CD14-positive monocyte (primary cell): ENCODE data around the gene REN. TPM values are rescaled to one million over a fixed set of nuclear protein-coding genes. Genes with fewer than 3 reads are reported as not detected.

Experiments used
- DNase-seq, 3 donors: peaks; one replicate each; pipeline ENCODE4 v3.0.0-alpha.2; 2011 to 2022
- H2AFZ ChIP-seq: 2 replicates; pipeline ENCODE4 v1.6.0; 2012; ENCODE audit warnings: mild to moderate bottlenecking, low read depth, low read length, inconsistent platforms; ENCODE audit not compliant: insufficient read depth, poor library complexity, severe bottlenecking
- H3K27ac ChIP-seq, 2 donors: 1 replicate in 1 of 2; 2 replicates in 1 of 2; pipeline ENCODE4 v1.5.1; 2012 to 2013; ENCODE audit warnings: low read length in 2 of 2, control low read depth in 1 of 2, inconsistent platforms in 1 of 2, low read depth in 1 of 2, mild to moderate bottlenecking in 1 of 2
- H3K27me3 ChIP-seq, 2 donors: one replicate each; pipeline versions ENCODE4 v1.6.0 to v1.6.1; 2011 to 2013; ENCODE audit warnings: low read length in 2 of 2; ENCODE audit not compliant: control insufficient read depth in 2 of 2, insufficient read depth in 2 of 2
- H3K36me3 ChIP-seq, 2 donors: replicated peaks in 1 of 2; 1 replicate in 1 of 2; 2 replicates in 1 of 2; pipeline versions ENCODE4 v1.5.1 to v1.6.1; 2012 to 2013; ENCODE audit warnings: low read length in 2 of 2, control low read depth in 1 of 2, inconsistent platforms in 1 of 2, mild to moderate bottlenecking in 1 of 2; ENCODE audit not compliant: insufficient read depth in 2 of 2, control insufficient read depth in 1 of 2
- H3K4me1 ChIP-seq, 2 donors: 1 replicate in 1 of 2; 2 replicates in 1 of 2; pipeline versions ENCODE4 v1.5.1 to v1.6.1; 2012 to 2013; ENCODE audit warnings: low read length in 2 of 2, control low read depth in 1 of 2, inconsistent platforms in 1 of 2, mild to moderate bottlenecking in 1 of 2, moderate library complexity in 1 of 2; ENCODE audit not compliant: insufficient read depth in 2 of 2, control insufficient read depth in 1 of 2
- H3K4me2 ChIP-seq: replicated peaks from 2 replicates; pipeline ENCODE3; 2012; ENCODE audit warnings: low read length, moderate library complexity, mild to moderate bottlenecking; ENCODE audit not compliant: poor library complexity, severe bottlenecking; ENCODE audit errors: extremely low read depth
- H3K4me3 ChIP-seq, 3 experiments: fragments of 200-600 bp in 1 of 3; sonication (generic) in 1 of 3; replicated peaks in 1 of 3; 1 replicate in 2 of 3; 2 replicates in 1 of 3; pipeline ENCODE4 v1.5.1; 2011 to 2013; ENCODE audit warnings: low read length in 3 of 3, mild to moderate bottlenecking in 3 of 3, control low read depth in 2 of 3, low read depth in 2 of 3, inconsistent platforms in 1 of 3, moderate library complexity in 1 of 3
- H3K79me2 ChIP-seq: 2 replicates; pipeline ENCODE4 v1.6.0; 2012; ENCODE audit warnings: mild to moderate bottlenecking, control low read depth, inconsistent platforms, low read length, moderate library complexity; ENCODE audit not compliant: insufficient read depth
- H3K9ac ChIP-seq: 2 replicates; pipeline ENCODE4 v1.6.0; 2017; ENCODE audit warnings: low read length, mild to moderate bottlenecking; ENCODE audit not compliant: insufficient read depth, poor library complexity, severe bottlenecking
- H3K9me3 ChIP-seq, 2 donors: replicated peaks in 1 of 2; 1 replicate in 1 of 2; 2 replicates in 1 of 2; pipeline versions ENCODE4 v1.5.1 to v1.6.1; 2012 to 2013; ENCODE audit warnings: low read length in 2 of 2, control low read depth in 1 of 2; ENCODE audit not compliant: control insufficient read depth in 1 of 2, insufficient read depth in 1 of 2
- H4K20me1 ChIP-seq: 2 replicates; pipeline ENCODE4 v1.6.0; 2012; ENCODE audit warnings: mild to moderate bottlenecking, low read length, control low read depth, moderate library complexity; ENCODE audit not compliant: insufficient read depth
- H3K27ac Mint-ChIP-seq, 7 donors: one replicate each; pipeline ENCODE4 v1.8.0; 2020; ENCODE audit warnings: mild to moderate bottlenecking in 7 of 7, mixed read lengths in 7 of 7, moderate library complexity in 6 of 7, inconsistent platforms in 2 of 7
- H3K27me3 Mint-ChIP-seq, 3 donors: one replicate each; pipeline ENCODE4 v1.8.0; 2021 to 2022; ENCODE audit warnings: low read depth in 3 of 3, mild to moderate bottlenecking in 3 of 3, mixed read lengths in 3 of 3, moderate library complexity in 3 of 3, inconsistent platforms in 1 of 3
- H3K36me3 Mint-ChIP-seq, 2 donors: one replicate each; pipeline ENCODE4 v1.8.0; 2020; ENCODE audit warnings: mixed read lengths in 2 of 2, inconsistent platforms in 1 of 2, mild to moderate bottlenecking in 1 of 2
- H3K4me1 Mint-ChIP-seq: one replicate; pipeline ENCODE4 v1.8.0; 2020; ENCODE audit warnings: mild to moderate bottlenecking, mixed read lengths
- H3K4me3 Mint-ChIP-seq, 2 donors: one replicate each; pipeline ENCODE4 v1.8.0; 2020; ENCODE audit warnings: mild to moderate bottlenecking in 2 of 2, mixed read lengths in 2 of 2, moderate library complexity in 1 of 2
- H3K9me3 Mint-ChIP-seq, 7 donors: one replicate each; pipeline ENCODE4 v1.8.0; 2020 to 2022; ENCODE audit warnings: mixed read lengths in 7 of 7, mild to moderate bottlenecking in 6 of 7, moderate library complexity in 6 of 7, inconsistent platforms in 2 of 7
- CTCF ChIP-seq: fragments of 200-600 bp; IDR thresholded peaks from one replicate; pipeline ENCODE4 v1.8.0; 2022; ENCODE audit warnings: antibody characterized with exemption, mild to moderate bottlenecking
- WGBS: methylation state at CpG from one replicate; pipeline ENCODE4 v1.1.5; 2013; ENCODE audit warnings: missing lambda C conversion rate; ENCODE audit not compliant: insufficient coverage; 5-methylcytosine and 5-hydroxymethylcytosine counted together
- intact Hi-C, 2 donors: fragments of 100-400 bp; cut with micrococcal nuclease; formaldehyde crosslinking; loops; one replicate each; pipeline versions ENCODE4 v1.15.0 to v1.15.1; 2023
- polyA plus RNA-seq, 3 donors: library from polyadenylated mRNA; depleted of rRNA in 1 of 3; unstranded in 2 of 3; stranded (reverse) in 1 of 3; fragments of 300-500 nt in 2 of 3; fragments of >200 nt in 1 of 3; fragmentation: Illumina TruSeq in 2 of 3; gene quantifications; 1 replicate in 2 of 3; 2 replicates in 1 of 3; pipeline ENCODE4 v1.2.3, GENCODE V29; 2012 to 2021

The REN gene
- polyA plus RNA-seq, 3 donors = not detected

DNA sequence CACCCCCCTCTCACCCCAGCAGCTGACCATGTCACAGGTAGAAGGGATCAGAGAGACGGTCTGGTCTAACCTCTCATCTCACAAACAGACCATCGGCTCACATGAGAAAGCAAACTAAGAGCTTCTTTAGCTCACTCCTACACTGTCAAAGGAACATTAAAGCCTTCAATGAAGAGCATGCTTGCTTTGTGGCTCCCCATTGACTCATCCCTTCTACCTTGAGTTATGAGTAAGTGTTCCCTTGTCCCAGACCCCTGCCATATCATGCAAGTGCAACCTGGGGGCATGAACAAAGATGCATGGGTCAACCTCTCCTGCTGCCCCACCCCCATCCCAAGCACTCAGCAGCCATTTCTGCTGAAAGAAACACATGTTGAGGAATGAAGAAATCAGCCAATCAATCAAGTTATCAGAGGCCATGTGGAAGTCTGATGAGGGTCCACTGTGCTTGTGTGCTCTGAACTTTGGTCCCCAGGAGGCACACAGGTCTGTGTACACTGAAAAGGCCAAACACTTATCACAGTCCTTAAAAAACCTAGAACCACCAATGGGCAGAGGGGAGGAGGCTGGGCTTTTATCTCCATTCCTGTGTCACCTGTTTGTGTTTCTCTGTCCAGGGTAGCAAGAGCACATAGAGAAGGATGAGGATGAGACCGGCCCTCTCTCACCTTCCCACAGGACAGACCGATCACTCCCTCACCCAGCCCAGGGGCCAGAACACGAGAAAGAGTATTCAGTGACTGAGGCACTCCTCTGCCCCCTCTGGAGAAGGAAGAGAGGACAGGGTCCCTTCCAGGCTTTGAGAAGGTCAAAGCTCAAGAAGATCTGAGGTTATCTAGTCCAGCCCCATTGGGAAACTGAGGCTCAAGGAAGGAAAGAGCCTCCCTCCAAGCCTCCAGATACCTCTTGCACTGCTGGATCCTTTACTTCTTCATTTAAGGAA is 23.8 kb downstream of the REN start:
- Histone ChIP-seq H3K4me2 (no peak overlapping the region), H3K79me2 (no peaks in the 10 kb centered on the region), H3K4me3 (no peak overlapping the region), H3K27me3 (no peaks in the 10 kb centered on the region), H3K9me3 (no peaks in the 10 kb centered on the region), H3K27ac (no peak overlapping the region), H2AFZ (no peak overlapping the region), H3K36me3 (no peaks in the 10 kb centered on the region), H4K20me1 (no peaks in the 10 kb centered on the region), H3K4me1 (no peaks in the 10 kb centered on the region), H3K9ac (no peak overlapping the region)
- intact Hi-C loops = no loop called here
- Mint-ChIP-seq H3K36me3 (no peaks in the 10 kb centered on the region), H3K27ac (no peak overlapping the region), H3K4me1 (no peaks in the 10 kb centered on the region), H3K27me3 (peaks cover 7 to 9% (median 7%) of the 10 kb centered on the region in 3 donors), H3K9me3 (no peaks in the 10 kb centered on the region), H3K4me3 (no peak overlapping the region)
- DNase-seq = no peak
- TF ChIP-seq CTCF = no peak
- 90% methylated on average over 2 of the region's 5 CpGs for WGBS

- no peaks in the 10 kb centered on the region for H4K20me1 ChIP-seq
- no peak overlapping the region for H2AFZ ChIP-seq
- TF ChIP-seq CTCF = no peak
- intact Hi-C loops = no loop called here
- no peak overlapping the region for H3K27ac Mint-ChIP-seq
- H3K4me2 ChIP-seq = no peak overlapping the region
- H3K27me3 Mint-ChIP-seq = peaks cover 7 to 11% (median 10%) of the 10 kb centered on the region in 3 donors
- no peaks in the 10 kb centered on the region for H3K27me3 ChIP-seq
- H3K4me1 Mint-ChIP-seq = no peaks in the 10 kb centered on the region
- no peak overlapping the region for H3K9ac ChIP-seq
- no peaks in the 10 kb centered on the region for H3K9me3 ChIP-seq
- no peaks in the 10 kb centered on the region for H3K79me2 ChIP-seq
- DNase-seq = no peak
- H3K36me3 ChIP-seq = no peaks in the 10 kb centered on the region
- no peaks in the 10 kb centered on the region for H3K36me3 Mint-ChIP-seq
- no peaks in the 10 kb centered on the region for H3K9me3 Mint-ChIP-seq
- no peak overlapping the region for H3K4me3 Mint-ChIP-seq
- H3K27ac ChIP-seq = no peak overlapping the region
- no peaks in the 10 kb centered on the region for H3K4me1 ChIP-seq
- 100% methylated on average over 3 of the region's 3 CpGs for WGBS
- H3K4me3 ChIP-seq = no peak overlapping the region
These were observed 25.0 kb downstream of the REN start for GRCh38 chr1:204141131-204141530.
